ENCODE data around the gene ANAPC1. TPM values are rescaled to one million over a fixed set of nuclear protein-coding genes. Genes with fewer than 3 reads are reported as not detected.
"Not testable (repeated sequence)": the region's sequence is repeated elsewhere in the genome, so short reads cannot be mapped to it uniquely, and the experiment has no call there.

The ANAPC1 gene
- polyA plus RNA-seq, 1 donor = 22.8 TPM

GRCh38 chr2:111735420-111735819, 148.6 kb downstream of the ANAPC1 start:
- not testable (repeated sequence) for H3K27ac ChIP-seq (ENCODE audit: low read length); H3K4me3 ChIP-seq (ENCODE audit: low read length); H3K9me3 ChIP-seq (ENCODE audit: control insufficient read depth, low read depth, low read length); H3K27me3 ChIP-seq (ENCODE audit: control insufficient read depth, insufficient read depth, low read length); H3K4me1 ChIP-seq (ENCODE audit: control insufficient read depth, insufficient read depth, low read length); DNase-seq; H3K36me3 ChIP-seq (ENCODE audit: control insufficient read depth, insufficient read depth, low read length)
- WGBS (ENCODE audit: insufficient coverage, low lambda C conversion rate) = no CpG with 5 or more reads among the region's 6 CpGs

GRCh38 chr2:111729812-111730458, 154.1 kb downstream of the ANAPC1 start:
- not testable (repeated sequence) for DNase-seq; H3K4me3 ChIP-seq (ENCODE audit: low read length); H3K27ac ChIP-seq (ENCODE audit: low read length); H3K9me3 ChIP-seq (ENCODE audit: control insufficient read depth, low read depth, low read length); H3K4me1 ChIP-seq (ENCODE audit: control insufficient read depth, insufficient read depth, low read length); H3K27me3 ChIP-seq (ENCODE audit: control insufficient read depth, insufficient read depth, low read length); H3K36me3 ChIP-seq (ENCODE audit: control insufficient read depth, insufficient read depth, low read length)
- no CpG with 5 or more reads among the region's 9 CpGs for WGBS (ENCODE audit: insufficient coverage, low lambda C conversion rate)

GRCh38 chr2:111727611-111728110, 156.3 kb downstream of the ANAPC1 start:
- not testable (repeated sequence) for H3K4me3 ChIP-seq (ENCODE audit: low read length); H3K9me3 ChIP-seq (ENCODE audit: control insufficient read depth, low read depth, low read length); H3K27ac ChIP-seq (ENCODE audit: low read length); H3K36me3 ChIP-seq (ENCODE audit: control insufficient read depth, insufficient read depth, low read length); H3K27me3 ChIP-seq (ENCODE audit: control insufficient read depth, insufficient read depth, low read length); H3K4me1 ChIP-seq (ENCODE audit: control insufficient read depth, insufficient read depth, low read length)
- WGBS (ENCODE audit: insufficient coverage, low lambda C conversion rate) = no CpG with 5 or more reads among the region's 16 CpGs
- peak in 1 of 2 donors; percentile 42 for DNase-seq

- not testable (repeated sequence) for H3K9me3 ChIP-seq (ENCODE audit: control insufficient read depth, low read depth, low read length); H3K36me3 ChIP-seq (ENCODE audit: control insufficient read depth, insufficient read depth, low read length); H3K27ac ChIP-seq (ENCODE audit: low read length); DNase-seq; H3K27me3 ChIP-seq (ENCODE audit: control insufficient read depth, insufficient read depth, low read length); H3K4me1 ChIP-seq (ENCODE audit: control insufficient read depth, insufficient read depth, low read length); H3K4me3 ChIP-seq (ENCODE audit: low read length)
- no CpG with 5 or more reads among the region's 6 CpGs for WGBS (ENCODE audit: insufficient coverage, low lambda C conversion rate)
These were observed 158.3 kb downstream of the ANAPC1 start for GRCh38 chr2:111725742-111726141.

GRCh38 chr2:111719610-111720009, 164.4 kb downstream of the ANAPC1 start:
- DNase-seq; H3K4me3 ChIP-seq (ENCODE audit: low read length); H3K27me3 ChIP-seq (ENCODE audit: control insufficient read depth, insufficient read depth, low read length); H3K4me1 ChIP-seq (ENCODE audit: control insufficient read depth, insufficient read depth, low read length); H3K9me3 ChIP-seq (ENCODE audit: control insufficient read depth, low read depth, low read length); H3K36me3 ChIP-seq (ENCODE audit: control insufficient read depth, insufficient read depth, low read length); H3K27ac ChIP-seq (ENCODE audit: low read length): not testable (repeated sequence)
- no CpG with 5 or more reads among the region's 9 CpGs for WGBS (ENCODE audit: insufficient coverage, low lambda C conversion rate)

Other genes starting within 250 kb of the ANAPC1 start
- gene MERTK, start 14.4 kb upstream of the ANAPC1 start, polyA plus RNA-seq = 8.7 TPM
- gene TMEM87B, start 171.1 kb upstream of the ANAPC1 start, polyA plus RNA-seq = 37.5 TPM

Measured in large intestine (tissue), 3 donors.